ENCODE measurements around the gene FMNL1.

DNA sequence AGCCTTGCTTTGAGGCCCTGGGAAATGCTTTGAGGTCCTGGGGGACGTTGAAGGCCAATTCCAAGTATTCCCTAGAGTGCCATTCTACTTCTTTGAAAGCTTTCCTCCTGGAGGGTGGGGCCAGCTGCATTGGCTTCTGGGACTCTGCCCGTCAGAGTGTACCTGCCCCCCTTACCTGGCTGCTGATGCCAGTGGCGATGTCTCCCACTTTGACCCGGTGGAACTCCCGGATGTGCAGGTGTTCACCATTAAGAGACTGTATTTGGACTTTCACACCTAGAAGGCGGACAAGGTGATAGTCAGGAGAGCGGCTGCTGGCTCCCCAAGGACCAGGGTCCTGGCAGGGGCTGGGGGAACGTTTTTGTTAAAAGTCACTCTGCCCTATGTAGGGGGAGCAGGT is 43.3 kb downstream of the FMNL1 start:
- TF ChIP-seq, protein P1, sequence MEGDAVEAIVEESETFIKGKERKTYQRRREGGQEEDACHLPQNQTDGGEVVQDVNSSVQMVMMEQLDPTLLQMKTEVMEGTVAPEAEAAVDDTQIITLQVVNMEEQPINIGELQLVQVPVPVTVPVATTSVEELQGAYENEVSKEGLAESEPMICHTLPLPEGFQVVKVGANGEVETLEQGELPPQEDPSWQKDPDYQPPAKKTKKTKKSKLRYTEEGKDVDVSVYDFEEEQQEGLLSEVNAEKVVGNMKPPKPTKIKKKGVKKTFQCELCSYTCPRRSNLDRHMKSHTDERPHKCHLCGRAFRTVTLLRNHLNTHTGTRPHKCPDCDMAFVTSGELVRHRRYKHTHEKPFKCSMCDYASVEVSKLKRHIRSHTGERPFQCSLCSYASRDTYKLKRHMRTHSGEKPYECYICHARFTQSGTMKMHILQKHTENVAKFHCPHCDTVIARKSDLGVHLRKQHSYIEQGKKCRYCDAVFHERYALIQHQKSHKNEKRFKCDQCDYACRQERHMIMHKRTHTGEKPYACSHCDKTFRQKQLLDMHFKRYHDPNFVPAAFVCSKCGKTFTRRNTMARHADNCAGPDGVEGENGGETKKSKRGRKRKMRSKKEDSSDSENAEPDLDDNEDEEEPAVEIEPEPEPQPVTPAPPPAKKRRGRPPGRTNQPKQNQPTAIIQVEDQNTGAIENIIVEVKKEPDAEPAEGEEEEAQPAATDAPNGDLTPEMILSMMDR (IDR thresholded peaks at IDR 0.05) = no peak
- TF ChIP-seq POLR2A (IDR thresholded peaks at IDR 0.05) = no peak
